Thyroid gland (tissue), 4 donors: Measurements from ENCODE around the gene RAD51AP2. TPM values are rescaled to one million over a fixed set of nuclear protein-coding genes. Genes with fewer than 3 reads are reported as not detected.

Source experiments
- DNase-seq, 2 donors: peaks; one replicate each; pipeline ENCODE4 v3.0.0-alpha.2; 2019
- H3K27ac ChIP-seq, 3 donors: fragments of 200-600 bp; sonication (generic); 1 replicate in 2 of 3; 2 replicates in 1 of 3; pipeline ENCODE4 v1.5.1; 2016 to 2019; ENCODE audit warnings: mild to moderate bottlenecking in 1 of 3, moderate library complexity in 1 of 3
- H3K27me3 ChIP-seq: fragments of 200-600 bp; sonication (generic); one replicate; pipeline ENCODE4 v1.5.1; 2019
- H3K36me3 ChIP-seq, 2 donors: fragments of 200-600 bp; sonication (generic); one replicate each; pipeline ENCODE4 v1.5.1; 2016 to 2019
- H3K4me1 ChIP-seq, 2 donors: fragments of 200-600 bp; sonication (generic); one replicate each; pipeline ENCODE4 v1.5.1; 2017 to 2019
- H3K4me3 ChIP-seq, 3 donors: fragments of 200-600 bp; sonication (generic); replicated peaks in 1 of 3; 1 replicate in 2 of 3; 2 replicates in 1 of 3; pipeline ENCODE4 v1.5.1; 2016; ENCODE audit warnings: mild to moderate bottlenecking in 1 of 3
- H3K9me3 ChIP-seq: fragments of 200-600 bp; sonication (generic); one replicate; pipeline ENCODE4 v1.5.1; 2017
- POLR2A ChIP-seq, 2 donors: fragments of 450-650 bp; IDR thresholded peaks; one replicate each; pipeline ENCODE4 v1.6.1; 2017; ENCODE audit warnings: antibody characterized with exemption in 2 of 2, mild to moderate bottlenecking in 2 of 2, moderate library complexity in 1 of 2
- WGBS, 2 donors: methylation state at CpG; one replicate each; pipeline ENCODE4 v1.1.5; 2017; 5-methylcytosine and 5-hydroxymethylcytosine counted together
- intact Hi-C: fragments of 100-400 bp; cut with DNase I; formaldehyde crosslinking; loops from one replicate; pipeline ENCODE4 v1.15.1; 2023
- total RNA-seq, 4 donors: library from RNA; depleted of rRNA; stranded (reverse); fragments of >200 nt; gene quantifications; one replicate each; pipeline ENCODE4 v1.2.3, GENCODE V29; 2016
- TF ChIP-seq, protein P1 (sequence below), 6 experiments: fragments of 200-600 bp in 3 of 6; fragments of 450-650 bp in 3 of 6; sonication (generic) in 3 of 6; IDR thresholded peaks; one replicate each; pipeline ENCODE4 v1.5.1; 2016 to 2019; ENCODE audit warnings: antibody characterized with exemption in 6 of 6, mild to moderate bottlenecking in 2 of 6, inconsistent platforms in 1 of 6, moderate library complexity in 1 of 6

RAD51AP2 gene
- total RNA-seq, 4 donors from 2014 or later, result 0.11 to 0.13 TPM; not detected in 2

DNA sequence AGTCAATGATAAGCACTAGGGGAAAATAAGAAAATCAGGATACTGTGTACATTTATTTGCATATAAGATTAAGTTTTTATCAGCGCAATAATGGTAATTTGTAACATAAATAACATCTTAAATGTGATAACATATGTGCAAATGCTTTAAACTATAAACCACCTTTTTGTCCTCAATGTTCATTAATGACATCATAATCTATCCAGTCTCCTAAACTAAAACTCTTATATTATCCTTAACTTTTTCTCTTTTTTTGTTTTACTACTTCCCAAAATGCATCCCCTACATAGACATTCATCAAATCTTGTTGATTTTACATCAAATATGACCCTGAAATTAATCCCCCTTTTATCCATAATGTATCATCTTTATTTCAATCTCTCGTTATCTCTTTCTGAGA is 3.4 kb upstream of the RAD51AP2 start:
- no peak overlapping the region for H3K27ac ChIP-seq
- 92 to 95% methylated on average over 2 of the region's 2 CpGs for WGBS, 2 donors
- no peaks in the 10 kb centered on the region for H3K27me3 ChIP-seq
- no peak overlapping the region for H3K4me3 ChIP-seq
- no peaks in the 10 kb centered on the region for H3K36me3 ChIP-seq
- peaks cover 5% of the 10 kb centered on the region in 2 donors for H3K4me1 ChIP-seq
- intact Hi-C loops, result no loop called here
- DNase-seq, result no peak
- TF ChIP-seq, protein P1, sequence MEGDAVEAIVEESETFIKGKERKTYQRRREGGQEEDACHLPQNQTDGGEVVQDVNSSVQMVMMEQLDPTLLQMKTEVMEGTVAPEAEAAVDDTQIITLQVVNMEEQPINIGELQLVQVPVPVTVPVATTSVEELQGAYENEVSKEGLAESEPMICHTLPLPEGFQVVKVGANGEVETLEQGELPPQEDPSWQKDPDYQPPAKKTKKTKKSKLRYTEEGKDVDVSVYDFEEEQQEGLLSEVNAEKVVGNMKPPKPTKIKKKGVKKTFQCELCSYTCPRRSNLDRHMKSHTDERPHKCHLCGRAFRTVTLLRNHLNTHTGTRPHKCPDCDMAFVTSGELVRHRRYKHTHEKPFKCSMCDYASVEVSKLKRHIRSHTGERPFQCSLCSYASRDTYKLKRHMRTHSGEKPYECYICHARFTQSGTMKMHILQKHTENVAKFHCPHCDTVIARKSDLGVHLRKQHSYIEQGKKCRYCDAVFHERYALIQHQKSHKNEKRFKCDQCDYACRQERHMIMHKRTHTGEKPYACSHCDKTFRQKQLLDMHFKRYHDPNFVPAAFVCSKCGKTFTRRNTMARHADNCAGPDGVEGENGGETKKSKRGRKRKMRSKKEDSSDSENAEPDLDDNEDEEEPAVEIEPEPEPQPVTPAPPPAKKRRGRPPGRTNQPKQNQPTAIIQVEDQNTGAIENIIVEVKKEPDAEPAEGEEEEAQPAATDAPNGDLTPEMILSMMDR (IDR thresholded peaks at IDR 0.05), result no peak
- no peak for TF ChIP-seq POLR2A (IDR thresholded peaks at IDR 0.05)
- no peaks in the 10 kb centered on the region for H3K9me3 ChIP-seq

DNA sequence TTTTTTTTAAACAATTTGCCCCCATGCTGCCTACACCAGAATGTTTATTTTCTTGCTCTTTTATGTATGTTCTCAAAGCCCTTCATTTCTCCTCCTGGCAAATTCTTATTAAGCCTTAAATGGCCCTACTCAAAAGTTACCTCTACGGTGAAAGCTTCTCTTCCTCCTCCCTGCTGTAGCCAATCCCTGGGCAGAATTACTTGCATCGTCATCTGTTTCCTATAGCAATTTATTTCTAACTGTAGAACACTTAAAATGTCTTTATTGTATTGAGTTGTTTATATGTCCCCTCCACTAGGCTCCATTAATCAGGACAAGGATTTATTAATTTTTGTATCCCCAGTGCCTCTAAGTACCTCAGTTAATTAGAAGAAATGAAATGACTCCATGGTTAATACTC is 2.5 kb upstream of the RAD51AP2 start:
- Histone ChIP-seq H3K27me3 (no peaks in the 10 kb centered on the region), H3K36me3 (no peaks in the 10 kb centered on the region), H3K4me3 (no peak overlapping the region), H3K9me3 (no peaks in the 10 kb centered on the region), H3K27ac (no peak overlapping the region), H3K4me1 (peaks cover 5% of the 10 kb centered on the region in 2 donors)
- TF ChIP-seq POLR2A (IDR thresholded peaks at IDR 0.05), result no peak
- TF ChIP-seq, protein P1 (IDR thresholded peaks at IDR 0.05), result no peak
- WGBS, 2 donors, result 80 to 86% methylated on average over 2 of the region's 2 CpGs
- intact Hi-C loops, result no loop called here
- no peak for DNase-seq

DNA sequence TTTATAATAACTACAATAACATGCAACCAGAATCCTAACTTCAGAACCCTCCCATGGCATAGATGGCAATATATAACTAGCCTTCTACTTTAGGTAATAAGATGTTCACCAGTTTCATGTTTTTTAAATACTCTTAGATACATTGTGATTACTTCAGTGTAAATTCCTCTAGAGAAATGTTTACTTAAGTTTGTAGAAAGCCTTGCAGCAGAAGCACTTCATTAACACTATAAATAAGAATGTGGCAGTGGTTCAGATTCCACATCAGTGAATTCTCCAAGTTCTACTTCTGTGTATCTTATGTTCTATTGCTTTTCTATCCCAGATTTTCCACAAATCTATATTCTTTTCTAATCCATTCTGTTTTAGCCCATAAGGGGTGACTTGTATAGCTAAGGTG is 1.2 kb upstream of the RAD51AP2 start:
- H3K27me3 ChIP-seq, result no peaks in the 10 kb centered on the region
- no peak overlapping the region for H3K27ac ChIP-seq
- no peaks in the 10 kb centered on the region for H3K9me3 ChIP-seq
- peaks cover 5% of the 10 kb centered on the region in 2 donors for H3K4me1 ChIP-seq
- TF ChIP-seq, protein P1 (IDR thresholded peaks at IDR 0.05), result no peak
- TF ChIP-seq POLR2A (IDR thresholded peaks at IDR 0.05), result no peak
- no peaks in the 10 kb centered on the region for H3K36me3 ChIP-seq
- no peak for DNase-seq
- intact Hi-C loops, result no loop called here
- H3K4me3 ChIP-seq, result no peak overlapping the region

DNA sequence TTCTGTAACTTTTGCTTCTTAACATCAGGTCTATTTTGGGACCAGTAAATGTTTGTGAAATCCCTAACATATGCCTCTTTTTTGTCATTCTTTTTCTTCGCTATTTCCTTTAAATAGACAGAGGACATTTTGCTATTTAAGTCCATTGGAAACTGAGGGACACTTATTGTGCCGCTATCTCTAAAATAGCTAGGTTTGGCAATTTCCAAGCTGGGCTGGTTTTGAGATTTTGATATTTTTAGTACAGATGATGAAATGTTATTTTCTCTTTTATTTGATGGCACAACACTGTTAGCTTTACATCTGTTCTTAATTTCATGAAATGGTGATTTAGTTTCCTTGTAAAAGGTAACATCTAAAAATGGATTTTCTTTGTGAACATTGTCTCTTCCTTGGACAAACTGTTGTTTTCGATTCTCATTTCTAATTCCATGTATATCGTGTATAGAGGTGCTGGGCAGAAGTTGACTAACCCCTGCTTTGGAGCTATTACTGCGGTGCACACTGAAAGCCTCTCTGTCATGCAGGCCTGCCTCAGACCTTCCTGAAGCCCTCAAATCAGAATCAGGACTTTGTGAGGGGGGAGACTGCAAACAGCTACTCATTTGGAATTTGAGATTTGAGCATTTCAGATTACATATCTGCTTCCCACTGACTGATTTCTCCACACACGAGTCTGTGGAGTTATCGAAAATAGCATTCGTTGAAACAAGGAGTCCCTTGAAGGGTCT is 594 bp downstream of the RAD51AP2 start:
- no peak for DNase-seq
- H3K27me3 ChIP-seq, result no peaks in the 10 kb centered on the region
- H3K36me3 ChIP-seq, result no peaks in the 10 kb centered on the region
- intact Hi-C loops, result no loop called here
- peaks cover 5% of the 10 kb centered on the region in 2 donors for H3K4me1 ChIP-seq
- H3K9me3 ChIP-seq, result no peaks in the 10 kb centered on the region
- TF ChIP-seq, protein P1 (IDR thresholded peaks at IDR 0.05), result no peak
- no peak for TF ChIP-seq POLR2A (IDR thresholded peaks at IDR 0.05)
- 32 to 37% methylated on average over 8 of the region's 8 CpGs for WGBS, 2 donors
- no peak overlapping the region for H3K27ac ChIP-seq
- peak overlapping the region in 2 of 3 donors; percentile 20 to 28 for H3K4me3 ChIP-seq

DNA sequence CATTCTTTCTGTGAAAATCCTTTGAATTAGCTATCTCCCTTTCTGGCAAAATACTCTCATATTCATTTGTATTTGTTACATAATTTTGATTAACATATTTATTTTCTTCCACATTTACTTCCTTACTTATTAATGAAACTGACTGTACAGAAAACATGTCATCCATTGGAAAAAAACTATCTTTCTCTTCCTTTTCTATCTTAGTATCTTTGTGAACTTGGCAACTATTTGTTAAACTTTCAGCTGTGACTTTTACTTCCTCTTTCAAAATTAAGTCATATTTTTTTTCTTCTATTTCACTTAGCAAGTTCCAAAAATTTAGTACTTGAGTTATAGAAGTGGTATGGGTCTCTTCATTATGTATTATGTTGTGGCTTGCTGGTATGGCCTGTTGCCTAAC is 2.6 kb downstream of the RAD51AP2 start:
- intact Hi-C loops, result no loop called here
- no peak for TF ChIP-seq POLR2A (IDR thresholded peaks at IDR 0.05)
- TF ChIP-seq, protein P1 (IDR thresholded peaks at IDR 0.05), result no peak
- H3K36me3 ChIP-seq, result no peaks in the 10 kb centered on the region
- no peak overlapping the region for H3K27ac ChIP-seq
- H3K4me1 ChIP-seq, result peaks cover 5% of the 10 kb centered on the region in 2 donors
- no peaks in the 10 kb centered on the region for H3K9me3 ChIP-seq
- H3K27me3 ChIP-seq, result no peaks in the 10 kb centered on the region
- no peak overlapping the region for H3K4me3 ChIP-seq
- no peak for DNase-seq
